M059J (cell line): ENCODE measurements around the gene MMP25. TPM values are rescaled to one million over a fixed set of nuclear protein-coding genes. Genes with fewer than 3 reads are reported as not detected.
"Not testable (repeated sequence)": the region's sequence is repeated elsewhere in the genome, so short reads cannot be mapped to it uniquely, and the experiment has no call there.

Source experiments
- DNase-seq: peaks from one replicate; pipeline ENCODE4 v3.0.0-alpha.2; 2012; ENCODE audit warnings: low read depth
- total RNA-seq: library from RNA; depleted of rRNA; stranded (reverse); fragments of >200 nt; shearing (Covaris generic); gene quantifications from 2 replicates; pipeline ENCODE4 v1.2.3, GENCODE V29; 2014

The MMP25 gene
- total RNA-seq, 1 experiment from 2014 or later = 0.02 TPM

DNA sequence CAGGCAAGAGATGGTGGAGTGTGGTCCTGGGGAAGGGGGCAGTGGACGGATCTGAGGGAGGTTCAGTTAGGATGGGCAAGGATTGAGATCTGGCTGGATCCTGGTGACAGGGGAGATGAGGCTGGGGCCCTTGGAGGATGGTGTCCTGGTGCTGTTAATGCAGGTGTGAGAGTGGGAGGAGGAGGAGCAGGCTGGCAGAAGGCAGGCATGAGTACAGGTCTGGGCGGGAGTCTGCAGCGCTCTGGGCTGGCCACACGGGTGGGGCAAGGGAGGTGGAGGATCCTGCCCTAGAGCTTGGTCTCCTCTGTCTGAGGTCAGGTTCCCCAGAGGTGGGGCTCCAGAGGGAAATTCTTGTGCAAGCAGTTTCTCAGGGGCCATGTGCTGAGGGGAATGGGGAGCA lies 25.8 kb downstream of the MMP25 start:
- not testable (repeated sequence) for DNase-seq

DNA sequence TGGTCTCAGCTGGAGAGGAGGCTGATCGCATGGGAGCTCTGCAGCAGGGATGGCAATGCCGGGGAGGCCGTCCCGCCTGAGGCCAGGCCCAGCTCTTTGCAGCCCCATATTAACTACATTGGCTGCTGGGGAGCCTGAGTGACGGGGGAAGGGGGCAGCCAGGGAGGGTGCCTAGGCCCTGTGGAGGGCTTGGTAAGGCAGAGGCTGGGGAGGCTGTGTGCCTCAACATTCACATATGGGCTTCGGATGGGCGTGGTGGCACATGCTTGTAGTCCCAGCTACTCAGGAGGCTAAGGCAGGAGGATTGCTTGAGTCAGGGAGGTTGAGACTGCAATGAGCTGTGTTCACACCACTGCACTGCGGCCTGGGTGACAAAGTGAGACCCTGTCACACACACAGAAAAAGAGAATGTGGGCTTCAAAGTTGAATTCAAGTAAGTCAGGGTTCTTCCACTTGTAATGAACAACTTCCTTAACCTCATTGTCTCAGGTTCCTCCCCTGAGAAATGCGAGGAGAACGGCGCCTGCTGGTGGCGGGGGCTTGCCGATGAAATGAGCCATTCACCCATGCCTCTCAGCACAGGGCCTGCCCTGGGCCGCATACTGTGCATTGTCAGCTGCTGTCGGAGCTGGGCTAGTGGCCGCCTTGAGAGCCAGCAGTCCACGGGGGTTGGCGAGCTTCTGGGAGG lies 26.4 kb downstream of the MMP25 start:
- DNase-seq = not testable (repeated sequence)

DNA sequence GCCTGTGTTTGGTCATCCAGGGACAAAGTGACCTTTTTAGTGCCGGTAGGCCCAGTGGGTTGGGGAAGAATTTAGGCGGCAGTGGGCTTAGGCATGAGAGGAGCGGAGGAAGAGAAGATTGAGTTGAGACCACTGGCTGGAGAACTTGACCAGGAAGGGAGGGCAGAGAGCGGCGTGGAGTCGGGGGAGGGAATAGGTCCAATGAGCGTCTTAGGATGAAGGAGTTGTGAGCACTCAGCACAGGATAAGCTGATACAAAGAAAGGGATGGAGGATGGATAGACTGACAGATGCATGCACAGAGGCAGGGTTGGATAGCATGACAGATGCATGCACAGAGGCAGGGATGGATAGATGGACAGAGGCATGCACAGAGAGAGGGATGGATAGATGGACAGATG lies 27.1 kb downstream of the MMP25 start:
- no peak for DNase-seq

DNA sequence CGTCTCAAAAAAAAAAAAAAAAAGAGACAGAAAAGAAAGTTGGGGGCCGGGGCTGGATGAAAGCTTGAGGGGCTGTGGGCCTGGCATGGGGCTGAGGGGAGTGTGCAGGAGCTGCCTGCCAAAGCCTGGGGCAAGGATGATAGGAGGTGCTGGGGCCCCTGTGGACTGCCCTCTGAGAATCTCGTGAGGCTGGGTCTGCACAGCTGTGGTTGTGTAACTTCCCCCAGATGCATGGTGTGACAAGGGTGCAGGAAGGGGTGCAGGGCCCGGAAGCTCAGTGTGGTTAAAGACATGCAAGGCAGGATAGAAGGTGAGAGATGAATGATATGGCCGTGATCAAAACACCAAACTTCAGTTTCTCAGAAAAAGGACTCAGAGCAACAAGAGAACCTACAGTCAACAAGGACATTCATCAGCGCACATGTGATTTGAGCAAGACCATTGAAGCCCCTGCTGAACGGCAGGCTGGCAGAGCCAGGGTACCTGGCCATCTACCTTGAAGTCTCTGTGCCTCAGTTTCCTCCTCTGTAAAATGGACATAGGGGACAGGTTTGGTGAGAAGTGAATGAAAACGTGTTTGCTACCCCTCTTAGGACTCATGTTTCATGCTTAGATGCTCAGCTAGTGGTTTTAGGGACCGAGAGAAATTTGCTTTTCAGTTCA lies 28.6 kb downstream of the MMP25 start:
- no peak for DNase-seq

DNA sequence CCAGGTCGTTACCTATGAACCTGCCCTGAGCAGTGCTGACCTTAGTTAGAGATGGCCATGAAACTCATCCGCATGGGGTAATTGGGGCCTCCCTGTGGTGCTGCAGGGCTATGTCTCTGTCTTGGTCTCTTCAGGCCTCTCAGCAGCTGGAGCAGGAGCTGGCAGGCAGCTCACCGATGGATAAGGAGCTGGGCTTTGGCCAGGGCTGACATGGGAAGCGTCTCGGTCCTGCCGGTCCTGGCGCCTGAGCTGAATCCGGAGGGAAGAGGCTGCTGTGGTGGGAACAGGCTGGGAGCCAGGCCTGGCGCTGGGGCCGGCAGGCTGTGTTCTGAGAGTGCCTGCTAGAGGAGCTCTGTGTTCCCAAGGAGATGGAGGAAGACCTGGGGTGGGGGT lies 29.2 kb downstream of the MMP25 start:
- DNase-seq = no peak

DNA sequence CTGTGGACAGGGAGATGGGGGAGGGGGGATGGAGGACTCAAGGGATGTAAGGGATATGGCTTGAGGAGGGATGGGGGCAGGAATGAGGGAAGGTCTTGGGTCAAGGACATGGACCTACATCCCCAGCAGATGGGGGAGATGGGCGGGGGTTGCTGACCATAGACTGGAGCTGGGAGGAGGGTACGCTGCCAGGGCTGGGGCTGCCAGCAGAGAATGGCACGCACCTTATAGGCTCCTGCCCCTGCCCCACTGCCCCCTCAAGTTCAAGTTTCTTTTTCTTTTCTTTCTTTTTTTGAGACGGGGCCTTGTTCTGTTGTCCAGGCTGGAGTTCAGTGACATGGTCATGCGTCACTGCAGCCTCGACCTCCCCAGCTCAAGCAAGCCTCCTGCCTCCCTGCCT lies 29.6 kb downstream of the MMP25 start:
- DNase-seq = not testable (repeated sequence)

DNA sequence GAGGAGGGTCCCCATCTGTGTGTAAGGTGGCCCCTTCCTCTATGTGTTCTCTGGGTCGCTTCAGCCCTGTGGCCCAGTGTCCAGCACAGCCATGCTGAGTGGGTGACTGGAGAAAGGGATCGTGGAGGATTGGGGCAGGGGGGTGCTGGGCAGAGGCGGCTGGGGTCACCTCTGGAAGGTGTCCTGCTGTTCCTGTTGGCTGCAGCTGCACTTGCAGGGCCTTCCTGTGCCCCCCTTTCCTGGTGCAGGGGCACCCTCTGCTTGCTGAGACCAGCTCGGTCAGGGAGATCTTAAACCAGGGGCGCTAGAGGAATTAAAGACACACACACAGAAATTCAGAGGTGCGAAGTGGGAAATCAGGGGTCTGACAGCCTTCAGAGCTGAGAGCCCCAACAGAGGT lies 30.2 kb downstream of the MMP25 start:
- no peak for DNase-seq

DNA sequence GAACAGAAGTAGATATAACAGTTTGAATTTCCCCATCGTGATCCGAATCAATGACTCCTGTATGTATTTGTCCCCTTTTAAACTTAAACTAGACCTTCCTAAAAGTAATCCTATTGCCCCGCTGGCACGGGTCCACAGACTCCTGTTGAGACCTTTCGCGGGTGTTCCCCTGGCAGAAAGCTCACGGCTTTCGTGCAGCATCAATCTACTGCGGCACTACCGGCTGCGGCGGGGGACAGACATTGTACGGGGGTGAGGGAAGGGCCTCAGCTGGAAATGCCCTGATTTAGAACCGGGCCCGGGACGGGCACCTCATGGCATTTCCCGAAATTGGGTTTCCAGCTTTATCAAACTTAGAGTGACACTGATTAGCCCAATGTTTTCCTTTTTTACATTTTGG lies 33.7 kb downstream of the MMP25 start:
- DNase-seq = no peak

DNA sequence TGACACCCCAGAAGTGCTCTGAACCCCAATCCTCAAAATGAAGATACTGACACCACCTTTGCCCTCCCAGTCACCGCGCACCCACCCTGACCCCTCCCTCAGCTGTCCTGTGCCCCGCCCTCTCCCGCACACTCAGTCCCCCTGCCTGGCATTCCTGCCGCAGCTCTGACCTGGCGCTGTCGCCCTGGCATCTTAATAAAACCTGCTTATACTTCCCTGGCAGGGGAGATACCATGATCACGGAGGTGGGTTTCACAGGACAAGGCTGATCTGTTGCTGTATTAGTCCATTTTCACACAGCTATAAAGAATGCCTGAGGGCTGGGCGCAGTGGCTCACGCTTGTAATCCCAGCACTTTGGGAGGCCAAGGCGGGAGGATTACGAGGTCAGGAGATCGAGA lies 35.6 kb downstream of the MMP25 start:
- DNase-seq = not testable (repeated sequence)

DNA sequence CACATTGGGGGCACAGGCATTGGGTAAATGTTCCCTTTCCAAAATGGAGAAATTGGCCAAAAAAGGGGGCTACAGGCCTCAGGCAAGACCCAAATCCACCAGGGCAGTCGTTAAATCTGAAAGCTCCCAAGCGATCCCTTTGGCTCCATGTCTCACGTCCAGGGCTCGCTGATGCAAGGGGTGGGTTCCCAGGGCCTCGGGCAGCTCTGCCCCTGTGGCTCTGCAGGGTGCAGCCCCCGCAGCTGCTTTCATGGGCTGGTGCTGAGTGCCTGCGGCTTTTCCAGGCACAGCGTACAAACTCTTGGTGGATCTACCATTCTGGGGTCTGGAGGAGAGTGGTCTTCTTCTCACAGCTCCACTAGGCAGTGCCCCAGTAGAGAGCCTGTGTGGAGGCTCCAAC lies 37.0 kb downstream of the MMP25 start:
- DNase-seq = not testable (repeated sequence)

DNA sequence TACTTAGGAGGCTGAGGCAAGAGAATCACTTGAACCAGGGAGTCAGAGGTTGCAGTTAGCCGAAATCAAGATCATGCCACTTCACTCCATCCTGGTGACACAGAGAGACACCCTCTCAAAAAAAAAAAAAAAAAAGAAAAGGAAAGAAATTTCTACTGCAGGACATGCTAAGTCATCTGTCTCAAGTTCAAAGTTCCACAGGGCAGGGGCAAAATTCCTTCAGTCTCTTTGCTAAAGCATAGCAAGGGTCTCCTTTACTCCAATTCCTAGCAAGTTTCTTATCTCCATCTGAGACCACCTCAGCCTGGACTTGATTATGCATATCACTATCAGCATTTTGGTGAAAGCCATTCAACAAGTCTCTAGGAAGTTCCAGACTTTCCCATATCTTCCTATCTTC lies 38.1 kb downstream of the MMP25 start:
- no peak for DNase-seq

DNA sequence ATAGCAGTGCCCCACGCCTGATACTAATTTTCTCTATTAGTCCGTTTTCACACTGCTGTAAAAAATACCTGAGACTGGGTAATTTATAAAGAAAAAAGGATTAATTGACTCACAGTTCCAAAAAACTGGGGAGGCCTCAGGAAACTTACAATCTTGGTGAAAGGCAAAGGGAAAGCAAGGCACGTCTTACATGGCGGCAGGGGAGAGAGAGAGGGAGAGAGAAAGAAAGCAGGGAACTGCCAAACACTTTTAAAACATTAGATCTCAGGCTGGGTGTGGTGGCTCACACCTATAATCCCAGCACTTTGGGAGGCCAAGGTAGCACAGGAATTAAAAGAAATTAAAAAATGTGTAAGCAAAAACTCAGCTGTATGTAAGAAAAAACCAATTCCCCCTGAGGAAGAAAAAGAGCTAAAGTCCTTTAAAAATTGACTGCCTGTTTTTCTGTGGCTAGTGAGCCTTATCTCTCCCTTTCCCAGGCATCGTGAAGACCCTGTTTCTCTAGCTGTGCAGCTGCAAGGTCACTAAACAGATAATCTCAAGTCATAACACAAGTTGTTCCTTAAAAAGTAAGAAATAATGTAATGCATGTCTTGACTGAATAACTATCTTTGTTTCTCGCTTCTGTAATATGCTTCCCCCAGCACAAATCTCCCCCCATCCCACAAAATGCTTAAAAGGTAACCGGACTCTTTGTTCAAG lies 38.8 kb downstream of the MMP25 start:
- DNase-seq = no peak

DNA sequence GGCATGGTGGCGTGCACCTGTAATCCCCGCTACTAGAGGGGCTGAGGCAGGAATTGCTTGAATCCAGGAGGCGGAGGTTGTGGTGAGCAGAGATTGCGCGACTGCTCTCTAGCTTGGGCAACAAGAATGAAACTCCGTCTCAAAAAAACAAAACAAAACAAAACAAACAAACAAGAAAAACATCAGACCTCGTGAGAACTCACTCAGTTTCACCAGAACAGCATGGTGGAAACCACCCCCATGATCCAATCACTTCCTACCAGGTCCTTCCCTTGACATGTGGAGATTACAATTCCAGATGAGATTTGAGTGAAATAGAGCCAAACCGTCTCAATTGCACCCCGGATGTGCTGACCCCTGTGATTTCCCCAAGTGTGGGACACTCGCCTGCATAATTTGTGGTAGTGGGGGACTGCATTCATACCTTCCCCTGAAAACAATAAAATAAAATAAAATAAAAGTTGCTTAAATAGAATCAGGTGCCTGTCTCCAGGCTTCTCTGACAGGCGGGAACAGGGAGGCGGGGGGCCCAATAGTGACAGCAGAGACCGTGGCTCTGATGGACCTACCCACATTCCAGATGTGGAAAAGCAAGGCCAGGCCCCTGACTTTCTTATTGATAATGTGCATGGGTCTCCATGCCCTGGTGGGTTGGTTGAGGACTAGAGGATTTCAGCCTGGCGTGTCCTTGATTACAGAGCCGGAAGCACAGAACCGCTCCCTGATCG lies 39.7 kb downstream of the MMP25 start:
- DNase-seq = no peak

DNA sequence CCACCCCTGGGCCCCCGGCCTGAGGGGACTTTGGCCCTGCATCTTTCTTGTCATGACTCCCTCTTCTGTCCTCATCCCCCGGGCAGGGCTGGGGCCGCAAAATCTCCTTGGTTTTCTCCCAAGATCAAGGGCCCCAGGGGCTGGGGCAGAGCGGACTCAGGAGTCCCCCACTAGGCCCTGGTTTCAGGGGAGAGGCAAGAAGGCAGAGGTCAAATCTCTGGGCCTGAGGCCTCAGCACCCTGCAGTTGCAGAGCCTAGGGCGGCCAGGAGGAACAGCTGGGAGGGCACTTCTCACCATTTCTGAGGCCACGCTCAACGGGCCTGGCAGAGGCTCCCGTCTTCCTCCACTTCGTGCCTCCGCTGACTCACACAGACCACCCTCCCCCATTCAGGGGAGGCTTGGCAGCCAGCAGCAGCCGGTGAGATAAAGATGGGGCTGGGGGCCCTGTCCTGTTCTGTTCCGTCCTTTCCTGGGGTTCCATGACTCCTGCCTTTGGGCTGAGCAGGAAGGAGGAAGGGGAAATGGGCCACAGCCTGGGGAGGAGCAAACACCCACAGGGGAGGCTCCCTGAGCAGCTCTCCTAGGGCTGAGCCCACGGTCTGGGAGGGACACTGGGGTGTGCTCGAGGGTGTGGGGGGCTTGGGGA lies 40.4 kb downstream of the MMP25 start:
- DNase-seq = no peak

DNA sequence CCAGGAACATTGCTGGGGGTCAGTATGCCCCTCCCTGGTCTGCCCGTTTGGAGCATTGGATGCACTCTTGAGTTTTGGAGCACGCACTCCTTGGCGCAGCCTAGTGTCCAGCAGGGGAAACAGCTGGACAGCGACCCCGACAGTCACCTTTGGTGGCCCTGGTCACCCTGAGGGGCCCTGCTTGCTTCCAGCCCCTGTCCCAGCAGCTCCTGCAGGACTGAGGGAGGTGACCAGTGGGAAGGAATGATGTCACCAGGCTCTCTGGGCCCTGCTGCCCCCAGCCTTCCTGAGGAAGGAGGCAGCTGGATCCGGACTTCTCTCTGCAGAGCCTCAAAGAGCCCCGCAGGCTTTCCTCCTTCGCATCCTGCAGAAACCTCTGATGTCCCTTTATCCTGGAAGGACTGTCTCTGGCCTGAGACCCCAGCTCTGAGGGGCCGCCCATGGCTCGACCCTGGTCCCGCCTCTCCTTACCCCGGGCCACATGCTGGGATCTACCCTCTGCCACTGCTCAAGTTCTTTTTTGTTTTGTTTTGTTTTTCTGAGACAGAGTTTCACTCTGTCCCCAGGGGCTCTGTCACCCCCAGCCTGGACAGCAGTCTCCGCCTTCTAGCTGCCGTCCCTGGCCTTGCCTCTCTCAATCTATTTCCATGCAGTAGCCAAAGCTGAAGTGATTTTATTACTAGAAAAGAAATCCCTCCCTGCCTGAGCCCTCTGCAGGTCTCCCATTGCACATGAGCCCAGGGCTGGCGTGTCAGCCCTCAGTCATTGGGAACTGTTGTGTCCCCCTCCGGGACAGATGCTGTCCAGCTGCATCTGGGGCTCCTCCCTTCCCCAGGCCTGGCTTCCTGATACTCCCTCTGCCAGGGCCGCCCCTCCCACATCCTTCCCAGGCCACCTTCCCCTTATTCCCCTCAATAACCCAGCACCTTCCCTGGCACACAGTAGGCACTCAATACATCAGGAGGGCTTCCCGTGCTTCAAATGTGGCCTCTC lies 41.2 kb downstream of the MMP25 start:
- DNase-seq = no peak

DNA sequence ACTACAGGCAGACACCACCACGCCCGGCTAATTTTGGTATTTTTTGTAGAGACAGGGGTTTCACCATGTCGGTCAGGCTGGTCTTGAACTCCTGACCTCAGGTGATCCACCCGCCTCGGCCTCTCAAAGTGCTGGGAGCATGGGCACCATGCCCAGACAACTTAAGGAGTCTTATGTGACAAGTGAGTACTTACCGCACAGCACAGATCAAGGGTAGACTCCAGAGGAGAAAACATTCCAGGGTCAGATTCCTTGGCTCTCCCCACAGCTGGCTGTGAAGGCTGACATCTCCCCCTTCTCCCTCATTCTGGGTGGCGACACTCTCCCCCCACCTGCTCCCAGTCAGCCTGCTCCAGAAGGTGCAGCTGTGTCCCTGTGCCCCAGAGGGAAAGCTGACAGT lies 42.1 kb downstream of the MMP25 start:
- no peak for DNase-seq

DNA sequence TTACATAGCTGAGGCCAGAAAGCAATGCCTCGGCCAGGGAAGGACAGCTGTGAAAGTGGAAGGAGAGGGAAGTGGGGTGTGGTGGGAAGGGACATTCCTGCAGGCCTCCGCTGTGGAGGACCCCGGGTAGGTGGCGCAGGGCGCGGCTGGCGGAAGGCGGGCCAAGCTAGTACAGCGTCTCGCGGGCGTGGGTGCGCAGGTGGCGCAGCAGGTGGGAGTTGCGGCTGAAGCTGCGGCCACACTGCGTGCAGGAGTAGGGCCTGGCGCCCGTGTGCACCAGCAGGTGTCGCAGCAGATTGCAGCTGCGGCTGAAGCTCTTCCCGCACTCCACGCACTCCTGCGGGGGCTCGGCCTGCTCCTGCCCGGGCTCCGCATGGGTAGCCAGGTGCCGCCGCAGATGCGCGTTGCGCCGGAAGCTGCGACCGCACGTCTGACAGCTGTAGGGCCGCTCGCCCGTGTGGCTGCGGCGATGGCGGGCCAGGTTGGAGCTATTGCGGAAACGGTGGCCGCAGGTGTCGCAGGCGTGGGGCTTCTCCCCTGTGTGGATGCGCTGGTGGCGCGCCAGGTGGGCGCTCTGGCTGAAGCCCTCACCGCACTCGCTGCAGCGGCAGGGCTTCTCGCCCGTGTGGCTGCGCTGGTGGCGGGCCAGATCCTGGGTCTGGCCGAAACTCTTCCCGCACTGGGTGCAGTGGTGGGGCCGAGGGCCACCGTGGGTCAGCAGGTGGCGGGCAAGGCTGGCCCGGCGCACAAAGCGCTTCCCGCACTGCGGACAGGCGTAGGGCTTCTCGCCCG lies 42.8 kb downstream of the MMP25 start:
- no peak for DNase-seq

DNA sequence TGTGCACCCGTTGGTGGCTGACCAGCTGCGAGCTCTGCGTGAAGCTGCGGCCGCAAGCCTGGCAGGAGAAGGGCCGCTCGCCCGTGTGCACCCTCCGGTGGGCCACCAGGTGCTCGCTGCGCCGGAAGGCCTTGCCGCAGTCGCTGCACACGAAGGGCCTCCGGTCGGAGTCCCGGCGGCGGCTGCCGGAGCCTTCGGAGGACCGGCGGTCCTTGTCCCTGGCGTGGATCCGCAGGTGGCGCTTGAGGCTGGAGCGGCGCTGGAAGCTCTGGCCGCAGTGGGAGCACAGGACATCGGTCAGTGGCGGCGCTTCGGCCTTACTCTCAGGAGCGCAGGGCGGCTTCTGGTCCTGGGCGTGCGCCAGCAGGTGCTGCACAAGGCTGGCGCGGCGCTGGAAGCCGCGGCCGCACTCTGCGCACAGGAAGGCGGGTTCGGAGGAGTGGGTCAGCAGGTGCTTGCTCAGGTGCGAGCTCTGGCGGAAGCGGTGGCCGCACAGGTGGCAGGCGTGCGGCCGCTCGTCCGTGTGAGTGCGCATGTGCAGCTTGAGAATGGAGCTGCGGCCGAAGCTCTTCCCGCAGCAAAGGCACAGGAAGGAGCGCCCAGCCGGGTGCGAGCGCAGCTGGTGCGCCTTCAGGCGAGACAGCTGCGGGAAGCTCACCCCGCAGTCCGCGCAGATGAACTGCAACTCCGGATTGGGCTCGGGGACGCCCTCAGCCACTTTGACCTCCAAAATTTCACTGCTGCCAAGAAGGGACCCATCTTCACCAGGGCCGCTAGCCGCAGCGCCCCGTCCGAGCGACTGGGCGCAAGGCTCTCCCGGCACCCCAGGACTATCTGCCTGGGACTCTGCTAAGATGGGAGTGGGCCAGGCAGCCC lies 43.6 kb downstream of the MMP25 start:
- DNase-seq = no peak

DNA sequence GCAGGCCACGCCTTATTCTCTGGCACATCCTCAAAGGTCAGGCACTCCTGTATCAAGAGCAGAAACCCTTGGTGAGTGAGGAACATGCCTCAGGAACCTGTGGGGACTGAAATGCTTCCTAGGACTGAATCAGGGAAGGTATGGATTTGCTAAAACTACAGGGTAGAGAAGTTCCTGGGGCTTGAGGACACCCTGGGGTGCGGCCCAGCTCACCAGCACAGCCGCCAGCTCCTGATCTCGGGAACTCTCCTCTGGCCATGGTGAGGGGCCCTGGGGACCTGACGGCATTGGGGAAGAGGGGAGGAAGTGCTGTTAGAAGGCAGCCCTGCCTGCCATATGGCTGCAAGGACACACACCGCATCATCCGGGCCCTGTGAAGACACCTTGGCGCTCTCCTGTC lies 45.2 kb downstream of the MMP25 start:
- DNase-seq = no peak
